HL-60 (cell line): Measurements from ENCODE around the gene GOLGA6A.

Source experiments
- DNase-seq, 2 experiments: peaks; one replicate each; pipeline ENCODE4 v3.0.0-alpha.2; 2010 to 2020; ENCODE audit warnings: low read depth in 1 of 2, low spot score in 1 of 2
- H3K27ac ChIP-seq: fragments of 250-450 bp; sonication (Bioruptor Pico); replicated peaks from 2 replicates; pipeline ENCODE4 v1.5.1; 2020; ENCODE audit warnings: mild to moderate bottlenecking, moderate library complexity
- H3K27me3 ChIP-seq: fragments of 250-450 bp; sonication (Bioruptor Pico); 2 replicates; pipeline ENCODE4 v1.5.1; 2021; ENCODE audit warnings: mild to moderate bottlenecking, moderate library complexity; ENCODE audit not compliant: insufficient read depth, poor library complexity, severe bottlenecking
- H3K4me3 ChIP-seq: replicated peaks from 2 replicates; pipeline ENCODE4 v1.5.1; 2011; ENCODE audit warnings: mild to moderate bottlenecking, control low read depth, low read length; ENCODE audit not compliant: insufficient read depth
- GABPA ChIP-seq: IDR thresholded peaks from 2 replicates; pipeline ENCODE4 v1.6.1; 2012; ENCODE audit warnings: low read depth
- POLR2AphosphoS5 ChIP-seq: IDR thresholded peaks from 2 replicates; pipeline ENCODE4 v1.6.1; 2012; ENCODE audit warnings: low read depth
- SPI1 ChIP-seq: IDR thresholded peaks from 2 replicates; pipeline ENCODE4 v1.6.1; 2012; ENCODE audit warnings: low read depth, mild to moderate bottlenecking, borderline replicate concordance
- TF ChIP-seq, protein P1 (sequence below): IDR thresholded peaks from one replicate; pipeline ENCODE4 v1.5.1; 2011; ENCODE audit warnings: low read length, control low read depth, inconsistent platforms; ENCODE audit not compliant: insufficient read depth
- TF ChIP-seq, protein P2 (sequence below): IDR thresholded peaks from 2 replicates; pipeline ENCODE4 v1.6.1; 2012; ENCODE audit warnings: low read depth; ENCODE audit not compliant: insufficient replicate concordance

Gene GOLGA6A

DNA sequence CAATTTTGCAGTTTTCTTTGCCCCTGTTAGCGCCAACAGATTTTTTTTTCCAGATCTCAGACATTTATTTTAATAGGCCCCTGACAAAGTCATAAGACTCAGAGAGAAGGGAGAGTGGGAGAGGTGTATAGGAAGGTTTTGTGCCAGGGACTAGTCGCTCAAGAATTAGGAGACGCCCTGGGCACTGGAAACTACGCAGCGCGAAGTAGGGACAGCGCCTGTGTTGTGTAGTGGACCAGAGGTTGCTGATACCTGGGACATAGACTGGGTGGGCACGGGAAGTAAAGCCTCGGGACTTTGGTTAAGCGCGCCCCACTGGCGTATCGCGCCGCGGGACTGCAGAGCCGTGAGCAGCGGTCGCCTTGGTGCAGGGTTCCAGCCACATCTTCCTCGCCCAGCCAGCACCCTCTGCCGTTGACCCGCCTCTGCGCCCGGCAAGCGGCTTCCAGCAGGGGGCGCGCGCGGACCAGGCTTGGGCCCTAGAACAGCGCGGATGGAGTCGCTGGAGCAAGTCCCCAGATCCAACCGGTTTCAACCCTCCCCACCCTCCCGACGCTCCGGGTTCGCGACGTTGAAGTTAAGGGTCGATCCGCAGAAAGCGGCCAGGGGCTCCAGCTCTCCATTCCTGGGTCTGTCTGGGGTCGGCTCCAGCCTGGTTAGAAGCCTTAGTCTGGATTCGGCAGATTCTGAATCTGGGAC is 45.1 kb upstream of the GOLGA6A start:
- H3K4me3 ChIP-seq = no peak overlapping the region; the same call in 1 of the 2 replicates
- peaks cover 51% of the 10 kb centered on the region for H3K27me3 ChIP-seq
- no peak overlapping the region for H3K27ac ChIP-seq
- peak; percentile 79 to 86 for DNase-seq
- TF ChIP-seq, protein P1, sequence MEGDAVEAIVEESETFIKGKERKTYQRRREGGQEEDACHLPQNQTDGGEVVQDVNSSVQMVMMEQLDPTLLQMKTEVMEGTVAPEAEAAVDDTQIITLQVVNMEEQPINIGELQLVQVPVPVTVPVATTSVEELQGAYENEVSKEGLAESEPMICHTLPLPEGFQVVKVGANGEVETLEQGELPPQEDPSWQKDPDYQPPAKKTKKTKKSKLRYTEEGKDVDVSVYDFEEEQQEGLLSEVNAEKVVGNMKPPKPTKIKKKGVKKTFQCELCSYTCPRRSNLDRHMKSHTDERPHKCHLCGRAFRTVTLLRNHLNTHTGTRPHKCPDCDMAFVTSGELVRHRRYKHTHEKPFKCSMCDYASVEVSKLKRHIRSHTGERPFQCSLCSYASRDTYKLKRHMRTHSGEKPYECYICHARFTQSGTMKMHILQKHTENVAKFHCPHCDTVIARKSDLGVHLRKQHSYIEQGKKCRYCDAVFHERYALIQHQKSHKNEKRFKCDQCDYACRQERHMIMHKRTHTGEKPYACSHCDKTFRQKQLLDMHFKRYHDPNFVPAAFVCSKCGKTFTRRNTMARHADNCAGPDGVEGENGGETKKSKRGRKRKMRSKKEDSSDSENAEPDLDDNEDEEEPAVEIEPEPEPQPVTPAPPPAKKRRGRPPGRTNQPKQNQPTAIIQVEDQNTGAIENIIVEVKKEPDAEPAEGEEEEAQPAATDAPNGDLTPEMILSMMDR = peak; percentile 79
- no peak for TF ChIP-seq SPI1

DNA sequence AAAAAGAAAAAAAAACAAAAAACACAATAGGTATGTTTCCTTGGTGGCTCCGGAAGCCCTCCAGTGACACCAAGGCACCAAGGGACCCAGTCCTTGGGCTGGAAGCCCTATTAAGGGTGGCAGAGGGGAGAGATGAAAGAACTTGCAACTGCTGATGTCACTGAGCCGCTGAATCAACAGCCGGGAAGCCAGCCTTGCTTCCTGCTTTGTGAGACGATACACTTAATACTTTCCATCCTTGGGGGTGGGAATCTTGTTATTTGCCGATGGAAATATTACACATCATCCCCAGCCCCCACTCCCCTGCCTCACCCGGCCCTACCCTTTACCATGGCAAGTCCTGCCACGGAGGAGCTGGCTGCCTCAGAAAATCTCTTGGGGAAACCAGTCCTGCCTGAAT is 42.4 kb upstream of the GOLGA6A start:
- no peak for TF ChIP-seq POLR2AphosphoS5
- TF ChIP-seq SPI1 = no peak
- no peak for TF ChIP-seq GABPA
- TF ChIP-seq, protein P1 = no peak
- TF ChIP-seq, protein P2, sequence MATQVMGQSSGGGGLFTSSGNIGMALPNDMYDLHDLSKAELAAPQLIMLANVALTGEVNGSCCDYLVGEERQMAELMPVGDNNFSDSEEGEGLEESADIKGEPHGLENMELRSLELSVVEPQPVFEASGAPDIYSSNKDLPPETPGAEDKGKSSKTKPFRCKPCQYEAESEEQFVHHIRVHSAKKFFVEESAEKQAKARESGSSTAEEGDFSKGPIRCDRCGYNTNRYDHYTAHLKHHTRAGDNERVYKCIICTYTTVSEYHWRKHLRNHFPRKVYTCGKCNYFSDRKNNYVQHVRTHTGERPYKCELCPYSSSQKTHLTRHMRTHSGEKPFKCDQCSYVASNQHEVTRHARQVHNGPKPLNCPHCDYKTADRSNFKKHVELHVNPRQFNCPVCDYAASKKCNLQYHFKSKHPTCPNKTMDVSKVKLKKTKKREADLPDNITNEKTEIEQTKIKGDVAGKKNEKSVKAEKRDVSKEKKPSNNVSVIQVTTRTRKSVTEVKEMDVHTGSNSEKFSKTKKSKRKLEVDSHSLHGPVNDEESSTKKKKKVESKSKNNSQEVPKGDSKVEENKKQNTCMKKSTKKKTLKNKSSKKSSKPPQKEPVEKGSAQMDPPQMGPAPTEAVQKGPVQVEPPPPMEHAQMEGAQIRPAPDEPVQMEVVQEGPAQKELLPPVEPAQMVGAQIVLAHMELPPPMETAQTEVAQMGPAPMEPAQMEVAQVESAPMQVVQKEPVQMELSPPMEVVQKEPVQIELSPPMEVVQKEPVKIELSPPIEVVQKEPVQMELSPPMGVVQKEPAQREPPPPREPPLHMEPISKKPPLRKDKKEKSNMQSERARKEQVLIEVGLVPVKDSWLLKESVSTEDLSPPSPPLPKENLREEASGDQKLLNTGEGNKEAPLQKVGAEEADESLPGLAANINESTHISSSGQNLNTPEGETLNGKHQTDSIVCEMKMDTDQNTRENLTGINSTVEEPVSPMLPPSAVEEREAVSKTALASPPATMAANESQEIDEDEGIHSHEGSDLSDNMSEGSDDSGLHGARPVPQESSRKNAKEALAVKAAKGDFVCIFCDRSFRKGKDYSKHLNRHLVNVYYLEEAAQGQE = no peak
- no peak overlapping the region for H3K27ac ChIP-seq
- no peak overlapping the region for H3K4me3 ChIP-seq
- H3K27me3 ChIP-seq = peaks cover 27% of the 10 kb centered on the region
- no peak for DNase-seq

DNA sequence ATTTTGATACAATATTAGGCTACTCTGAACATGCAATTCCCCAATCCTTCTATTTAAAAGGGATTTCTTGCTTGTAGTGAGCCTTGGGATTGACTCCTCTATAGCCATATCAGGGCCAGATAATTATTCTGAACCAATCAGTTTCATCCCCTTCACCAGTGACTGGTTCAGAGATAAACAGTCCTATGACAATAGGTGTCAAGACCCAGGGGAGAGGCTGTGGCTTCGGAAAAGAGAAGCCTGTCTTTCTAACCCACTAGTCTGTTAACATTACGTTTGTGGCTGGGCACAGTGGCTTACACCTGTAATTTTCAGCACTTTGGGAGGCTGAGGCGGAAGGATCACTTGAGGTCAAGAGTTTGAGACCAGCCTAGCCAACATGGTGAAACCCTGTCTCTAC is 41.8 kb upstream of the GOLGA6A start:
- no peak for DNase-seq
- no peak overlapping the region for H3K4me3 ChIP-seq
- H3K27me3 ChIP-seq = peaks cover 21% of the 10 kb centered on the region
- TF ChIP-seq POLR2AphosphoS5 (no peak), GABPA (no peak), SPI1 (no peak)
- TF ChIP-seq, protein P1 = no peak
- TF ChIP-seq, protein P2 = no peak
- H3K27ac ChIP-seq = no peak overlapping the region

DNA sequence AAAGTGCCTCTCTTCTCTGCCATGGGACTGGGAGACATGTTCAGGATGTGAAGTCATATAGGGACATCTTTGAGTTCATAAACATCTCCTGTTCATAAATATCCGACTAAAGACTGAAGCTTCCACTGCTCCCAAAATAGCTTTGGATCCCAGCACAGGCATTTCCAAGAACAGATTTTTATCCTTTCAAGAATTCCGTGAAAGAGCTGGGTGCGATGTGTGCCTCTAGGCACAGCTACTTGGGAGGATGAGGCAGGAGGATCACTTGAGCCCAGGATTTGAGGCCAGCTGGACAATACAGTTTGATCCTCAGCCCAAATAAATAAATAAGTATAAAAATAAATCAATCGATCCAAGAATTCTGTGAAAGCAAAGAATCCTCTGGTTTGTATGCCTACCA is 41.3 kb upstream of the GOLGA6A start:
- TF ChIP-seq, protein P2 = no peak
- TF ChIP-seq POLR2AphosphoS5 (no peak), SPI1 (no peak), GABPA (no peak)
- TF ChIP-seq, protein P1 = no peak
- Histone ChIP-seq H3K4me3 (no peak overlapping the region), H3K27ac (no peak overlapping the region), H3K27me3 (peaks cover 16% of the 10 kb centered on the region)
- DNase-seq = no peak
